ENCODE results near the gene IFT74.
A peak's percentile ranks its signal among the peaks of the same experiment; 100 is the strongest.

IFT74 gene

GRCh38 chr9:26974927-26975326, 18.7 kb downstream of the IFT74 start:
- no peak for DNase-seq (ENCODE audit: low spot score)

GRCh38 chr9:26975728-26976707, 19.8 kb downstream of the IFT74 start:
- DNase-seq (ENCODE audit: low spot score): peak; percentile 51

DNA sequence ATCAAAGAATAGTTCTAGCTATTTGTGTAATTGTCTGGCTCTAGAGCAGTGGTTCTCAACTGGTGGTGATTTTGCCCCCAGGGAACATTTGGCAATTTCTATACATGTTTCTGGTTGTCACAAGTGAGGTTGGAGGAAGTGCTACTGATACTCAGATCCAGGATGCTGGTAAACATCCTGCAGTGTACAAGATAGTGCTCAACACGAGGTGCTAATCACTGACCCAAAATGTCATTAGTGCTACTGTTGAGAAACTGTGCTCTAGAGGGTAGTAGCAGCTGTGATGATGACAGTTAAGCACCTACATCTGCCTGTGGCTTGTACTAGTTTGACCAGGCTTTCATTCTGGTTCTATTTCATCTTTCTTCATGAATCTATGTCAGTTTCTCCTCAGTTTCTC, 27.1 kb downstream of the IFT74 start:
- no peak for DNase-seq (ENCODE audit: low spot score)

- DNase-seq (ENCODE audit: low spot score): no peak
Observed at GRCh38 chr9:26995810-26996209, 39.6 kb downstream of the IFT74 start.

- peak; percentile 80 for DNase-seq (ENCODE audit: low spot score)
Observed at GRCh38 chr9:27003426-27004077, 47.3 kb downstream of the IFT74 start.

GRCh38 chr9:27005491-27005890, 49.3 kb downstream of the IFT74 start, which contains the start of gene LRRC19:
Gene LRRC19, minus strand, starts transcription at chr9:27005672. Its CDS starts 5,978 bp downstream, at chr9:26999694.
- no peak for DNase-seq (ENCODE audit: low spot score)

GRCh38 chr9:27019589-27019988, 63.4 kb downstream of the IFT74 start:
- no peak for DNase-seq (ENCODE audit: low spot score)

DNA sequence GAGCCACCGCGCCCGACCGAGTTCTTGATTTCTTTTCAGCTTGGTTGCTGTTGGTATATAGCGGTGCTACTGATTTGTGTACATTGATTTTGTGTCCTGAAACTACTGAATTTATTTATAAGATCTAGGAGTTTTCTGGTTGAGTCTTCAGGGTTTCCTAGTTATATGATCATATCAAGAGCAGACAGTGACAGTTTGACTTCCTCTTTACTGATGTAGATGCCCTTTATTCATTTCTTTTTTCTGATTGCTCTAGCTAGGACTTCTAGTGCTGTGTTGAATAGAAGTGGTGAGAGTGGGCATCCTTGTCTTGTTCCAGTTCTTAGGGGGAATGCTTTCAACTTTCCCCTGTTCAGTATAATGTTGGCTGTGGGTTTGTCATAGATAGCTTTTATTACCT, 66.7 kb downstream of the IFT74 start:
- DNase-seq (ENCODE audit: low spot score): no peak

DNA sequence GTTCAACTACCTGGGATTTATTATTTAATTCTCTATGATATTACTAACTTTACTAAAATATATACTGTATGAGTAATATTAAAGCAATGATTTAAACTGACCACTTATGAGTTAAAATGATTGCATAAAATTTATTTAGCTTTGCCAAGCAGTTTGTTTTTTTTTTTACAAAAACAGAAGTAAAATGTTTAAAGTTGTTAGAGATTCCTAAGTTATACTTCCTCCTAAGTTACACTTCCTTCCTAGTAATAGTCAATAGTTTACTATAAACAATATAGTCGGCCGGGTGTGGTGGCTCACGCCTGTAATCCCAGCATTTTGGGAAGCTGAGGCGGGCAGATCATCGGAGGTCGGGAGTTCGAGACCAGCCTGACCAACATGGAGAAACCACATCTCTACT, 73.0 kb downstream of the IFT74 start:
- no peak for DNase-seq (ENCODE audit: low spot score)

DNA sequence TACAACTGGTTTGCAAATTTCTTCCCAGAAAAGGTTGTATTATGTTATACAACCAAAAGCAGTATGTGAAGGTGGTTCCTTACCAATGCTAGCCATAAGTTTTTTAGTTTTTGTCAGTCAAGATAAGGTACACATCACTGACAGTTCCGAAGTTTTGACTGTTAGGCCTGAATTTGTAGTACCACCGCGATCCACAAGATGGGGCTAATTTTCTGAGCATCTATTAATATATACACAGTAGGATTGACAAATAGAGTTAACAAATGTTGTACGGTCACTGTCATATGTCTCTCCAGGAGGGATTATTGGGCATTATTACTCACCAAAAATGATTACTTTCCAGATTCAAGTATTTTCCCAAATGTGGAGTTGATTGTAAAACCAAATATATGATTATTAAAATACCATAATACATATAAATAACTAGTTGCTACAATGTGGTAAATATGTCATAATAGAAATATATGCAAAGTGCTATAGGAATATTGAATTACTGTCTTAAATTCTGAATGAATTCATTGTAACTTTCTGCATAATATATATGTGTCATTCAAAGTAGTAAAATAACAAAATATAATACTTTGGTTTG, 77.7 kb downstream of the IFT74 start:
- DNase-seq (ENCODE audit: low spot score): peak; percentile 53

GRCh38 chr9:27037499-27037898, 81.3 kb downstream of the IFT74 start:
- no peak for DNase-seq (ENCODE audit: low spot score)

DNA sequence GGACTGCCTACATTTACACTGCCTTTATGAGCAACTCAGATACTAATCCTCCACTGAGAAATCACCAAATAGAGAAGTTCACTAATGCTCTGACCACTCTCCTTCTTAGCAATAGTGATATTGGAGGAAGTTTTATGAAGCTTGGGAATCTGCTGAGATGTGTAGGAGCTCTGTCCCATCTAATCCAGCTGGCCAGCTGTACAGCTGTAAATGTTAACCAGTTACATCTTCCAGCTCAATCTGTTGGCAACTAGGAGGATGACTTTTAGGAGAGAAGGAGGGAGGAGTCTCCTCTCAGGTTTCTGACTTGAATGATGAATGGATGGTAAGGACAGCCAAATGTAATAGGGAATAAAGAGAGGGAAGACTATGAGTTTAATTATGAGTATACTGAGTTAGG, 85.5 kb downstream of the IFT74 start:
- DNase-seq (ENCODE audit: low spot score): no peak

GRCh38 chr9:27042476-27042875, 86.3 kb downstream of the IFT74 start:
- DNase-seq (ENCODE audit: low spot score): no peak

- DNase-seq (ENCODE audit: low spot score): no peak
Observed at GRCh38 chr9:27043176-27043575, 87.0 kb downstream of the IFT74 start.

DNA sequence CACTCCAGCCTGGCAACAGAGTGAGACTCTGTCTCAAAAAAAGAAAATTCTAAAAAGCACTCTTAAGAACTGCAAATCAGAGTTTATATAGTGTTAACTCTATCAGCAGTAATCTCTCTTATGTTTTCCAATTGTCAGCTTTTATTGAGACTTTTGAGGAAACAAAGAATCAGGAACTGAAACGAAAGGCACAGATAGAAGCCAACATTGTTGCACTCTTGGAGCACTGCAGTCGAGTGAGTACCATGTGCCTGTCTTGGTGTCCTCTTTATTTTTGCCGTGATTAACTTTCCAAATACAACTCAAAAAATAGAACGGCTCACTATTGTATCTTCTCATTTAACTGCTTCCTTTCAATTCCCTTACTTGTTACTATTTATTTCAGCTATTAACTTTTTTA, 90.9 kb downstream of the IFT74 start:
- DNase-seq (ENCODE audit: low spot score): no peak

DNA sequence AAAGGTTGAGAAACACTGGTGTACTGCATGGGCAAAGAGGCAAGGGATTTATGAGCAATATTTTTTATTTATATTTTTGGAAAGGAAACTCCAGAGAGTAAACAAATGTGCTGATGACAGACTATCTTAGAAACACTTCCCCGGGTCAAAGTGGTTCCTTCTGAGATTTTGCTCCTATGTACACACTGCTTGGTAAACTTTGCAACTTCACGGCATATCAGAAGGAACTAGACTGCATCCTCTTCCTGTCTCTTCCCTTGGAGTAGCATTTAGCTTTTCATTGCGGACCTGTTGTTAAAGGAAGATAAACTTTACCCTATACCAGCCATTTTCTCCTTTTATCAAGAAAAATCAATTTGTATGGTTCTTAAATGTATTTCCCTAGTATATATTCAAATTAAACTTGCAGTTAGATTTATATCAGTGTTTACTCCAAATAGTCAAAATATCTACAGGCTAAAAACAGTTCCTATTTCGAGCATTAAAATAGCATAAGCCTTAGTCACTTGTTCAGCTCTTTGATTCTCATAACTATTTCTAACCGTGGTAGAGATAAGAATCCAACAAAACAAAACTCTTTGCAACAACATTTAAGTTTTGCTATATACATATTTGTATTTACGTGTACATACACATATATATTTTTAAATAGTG, 97.3 kb downstream of the IFT74 start:
- DNase-seq (ENCODE audit: low spot score): no peak

DNA sequence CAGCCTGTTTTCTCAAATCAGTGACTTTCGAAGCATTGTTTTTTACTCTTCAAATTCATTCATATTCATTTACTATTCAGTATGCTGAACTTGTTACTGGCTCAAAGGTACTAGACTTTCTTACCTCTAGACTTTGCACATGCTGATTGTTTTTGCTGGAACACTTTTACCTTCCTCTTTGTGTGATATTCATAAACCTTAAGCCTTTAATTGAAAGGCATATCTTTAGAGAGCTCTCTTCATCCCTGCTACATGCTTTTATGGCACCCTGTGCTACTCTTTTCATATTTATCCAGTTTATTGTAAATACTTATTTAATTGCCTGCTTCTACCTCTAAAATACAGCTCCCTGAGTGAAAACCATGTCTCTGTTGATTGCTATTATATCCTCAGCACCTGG, 97.9 kb downstream of the IFT74 start:
- DNase-seq (ENCODE audit: low spot score): no peak

GRCh38 chr9:27054841-27055240, 98.6 kb downstream of the IFT74 start:
- DNase-seq (ENCODE audit: low spot score): no peak

GRCh38 chr9:27059412-27059811, 103.2 kb downstream of the IFT74 start:
- no peak for DNase-seq (ENCODE audit: low spot score)

GRCh38 chr9:27059907-27060306, 103.7 kb downstream of the IFT74 start:
- DNase-seq (ENCODE audit: low spot score): no peak

DNA sequence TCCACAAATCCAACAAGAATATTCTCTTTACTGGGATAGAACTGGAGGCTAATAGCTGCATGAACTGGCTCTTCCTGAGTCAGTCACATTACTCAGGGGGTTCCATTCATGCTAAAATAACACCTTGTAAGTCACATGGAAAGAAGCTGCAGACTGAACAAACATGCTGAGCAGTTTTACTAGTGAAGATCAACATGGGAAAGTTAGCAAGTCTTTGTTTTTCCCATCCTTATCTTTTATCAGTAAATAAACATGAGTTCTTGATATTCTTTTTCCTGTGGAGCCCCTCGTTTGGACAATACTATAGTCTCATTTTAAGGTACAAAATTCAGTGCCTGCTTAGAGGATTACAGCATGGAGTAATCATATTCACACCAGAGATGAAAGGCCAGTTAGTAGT, 109.1 kb downstream of the IFT74 start:
- peak; percentile 5 for DNase-seq (ENCODE audit: low spot score)
